Measurements from ENCODE around the gene RMC1.
"Not testable (repeated sequence)": the region's sequence is repeated elsewhere in the genome, so short reads cannot be mapped to it uniquely, and the experiment has no call there.

Gene RMC1

DNA sequence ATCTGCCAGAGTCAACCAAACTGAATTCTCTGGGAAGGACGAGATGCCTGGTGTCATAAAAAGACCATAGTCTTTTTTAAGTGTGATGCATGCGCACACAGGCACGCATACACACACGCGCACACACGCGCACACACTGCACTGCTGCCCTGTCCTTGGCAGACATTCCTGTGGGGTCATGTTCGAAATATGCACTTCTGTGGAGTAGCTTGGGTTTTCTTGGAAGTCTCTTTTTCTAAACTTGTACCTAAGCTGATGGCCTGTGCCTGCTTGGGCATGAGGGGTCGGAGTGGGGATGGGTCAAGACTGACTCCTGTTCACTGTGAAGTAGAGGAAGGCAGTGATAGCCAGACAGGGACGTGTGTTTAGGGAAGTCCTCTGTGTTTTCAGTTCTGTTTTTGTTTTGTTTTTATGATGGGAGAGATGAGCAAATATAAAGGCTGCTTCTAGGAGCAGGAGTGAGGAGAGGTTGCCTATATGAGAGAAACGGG is 4.0 kb upstream of the RMC1 start:
- no peak for DNase-seq (ENCODE audit: insufficient read length)
- peak; percentile 61 for FAIRE-seq

DNA sequence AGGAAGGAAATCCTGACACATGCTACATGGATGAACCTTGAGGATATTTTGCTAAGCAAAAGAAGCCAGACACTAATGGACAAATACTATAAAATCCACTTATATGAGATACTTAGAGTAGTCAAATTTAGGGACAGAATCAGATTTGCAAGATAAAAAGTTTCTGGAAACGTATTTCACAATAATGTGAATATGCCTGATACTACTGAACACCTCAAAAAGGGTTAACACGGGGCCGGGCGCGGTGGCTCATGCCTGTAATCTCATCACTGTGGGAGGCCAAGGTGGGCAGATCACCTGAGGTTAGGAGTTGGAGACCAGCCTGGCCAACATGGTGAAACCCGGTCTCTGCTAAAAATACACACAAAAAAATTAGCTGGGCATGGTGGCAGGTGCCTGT is 1.7 kb upstream of the RMC1 start:
- TF ChIP-seq TAF1 (IDR thresholded peaks at IDR 0.05; ENCODE audit: borderline replicate concordance, low read depth, low read length) (no peak), POLR2AphosphoS5 (IDR thresholded peaks at IDR 0.05; ENCODE audit: low read depth, low read length) (no peak)
- DNase-seq (ENCODE audit: insufficient read length): no peak
- FAIRE-seq: no peak

More for the DNA sequence above, 4.0 kb upstream of the RMC1 start:
- no peak for TF ChIP-seq TAF1 (IDR thresholded peaks at IDR 0.05; ENCODE audit: borderline replicate concordance, low read depth, low read length)
- no peak for TF ChIP-seq POLR2AphosphoS5 (IDR thresholded peaks at IDR 0.05; ENCODE audit: low read depth, low read length)
- no peak for TF ChIP-seq POLR2A (IDR thresholded peaks at IDR 0.05; ENCODE audit: low read depth, low read length)

DNA sequence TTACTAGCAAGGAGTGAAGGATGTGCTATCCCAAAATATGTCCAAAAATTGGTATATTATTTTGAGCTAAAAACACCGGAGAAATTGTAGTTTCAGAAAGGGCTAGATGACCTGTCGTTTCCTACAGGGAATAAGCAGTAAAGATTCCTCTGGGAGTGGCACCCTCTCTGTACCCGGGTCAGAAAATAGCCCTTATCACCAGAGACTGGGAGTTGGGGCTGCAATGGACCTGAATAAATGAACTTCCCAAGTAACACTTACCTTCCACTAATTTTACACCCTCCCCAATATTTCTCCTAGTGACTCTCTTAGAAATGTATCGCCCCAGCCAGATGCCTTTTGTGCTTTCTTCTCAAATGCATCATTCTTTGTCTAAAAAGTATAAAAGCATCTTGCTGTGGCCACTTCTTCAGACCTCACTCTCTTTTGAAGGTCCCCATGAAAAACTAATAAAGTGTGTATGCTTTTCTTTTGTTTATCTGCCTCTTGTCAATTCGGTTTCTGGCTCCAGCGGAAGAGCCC is 734 bp upstream of the RMC1 start:
- FAIRE-seq (no peak), DNase-seq (ENCODE audit: insufficient read length) (no peak)
- no peak for TF ChIP-seq POLR2AphosphoS5 (IDR thresholded peaks at IDR 0.05; ENCODE audit: low read depth, low read length)
- no peak for TF ChIP-seq POLR2A (IDR thresholded peaks at IDR 0.05; ENCODE audit: low read depth, low read length)
- no peak for TF ChIP-seq TAF1 (IDR thresholded peaks at IDR 0.05; ENCODE audit: borderline replicate concordance, low read depth, low read length)

DNA sequence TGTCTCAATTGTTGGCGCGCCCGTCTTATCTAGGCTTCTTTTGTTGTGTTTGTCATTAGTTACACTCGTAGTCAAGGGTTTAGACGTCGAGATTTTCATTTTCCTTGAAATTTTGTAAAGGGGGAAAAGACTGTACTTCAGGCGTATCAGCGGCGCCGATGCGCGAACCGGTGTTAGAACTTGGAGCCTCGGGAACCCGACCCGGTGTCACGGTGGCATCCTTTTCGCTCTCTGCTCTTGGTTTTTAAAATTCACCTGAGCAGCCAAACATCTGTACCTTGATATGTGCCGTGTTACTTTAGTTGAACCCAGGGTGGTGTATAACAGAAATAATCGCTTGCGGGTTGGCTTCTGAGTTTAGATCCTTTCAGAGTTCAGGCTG is 643 bp downstream of the RMC1 start:
- no peak for TF ChIP-seq POLR2AphosphoS5 (IDR thresholded peaks at IDR 0.05; ENCODE audit: low read depth, low read length)
- no peak for TF ChIP-seq TAF1 (IDR thresholded peaks at IDR 0.05; ENCODE audit: borderline replicate concordance, low read depth, low read length)
- no peak for TF ChIP-seq POLR2A (IDR thresholded peaks at IDR 0.05; ENCODE audit: low read depth, low read length)
- DNase-seq (ENCODE audit: insufficient read length) (no peak), FAIRE-seq (no peak)

DNA sequence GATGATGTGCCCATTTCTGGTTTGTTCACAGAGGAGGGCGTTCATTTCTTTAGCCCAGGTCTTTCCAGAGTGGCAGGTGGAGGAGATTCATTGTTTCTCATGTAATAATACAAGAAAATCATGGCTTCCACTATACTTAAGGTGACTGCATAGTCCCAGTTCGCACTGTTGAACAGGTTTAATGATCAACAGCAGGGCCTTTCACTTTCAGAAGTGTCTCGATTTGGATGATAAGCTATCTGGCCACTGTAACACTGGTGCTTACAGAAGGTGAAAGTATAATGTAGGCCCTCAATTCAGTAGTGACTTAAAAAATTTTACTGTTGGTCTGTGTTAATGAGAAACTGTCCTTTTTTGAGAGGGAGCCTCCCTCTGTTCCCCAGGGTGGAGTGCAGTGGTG is 1.4 kb downstream of the RMC1 start:
- no peak for TF ChIP-seq POLR2A (IDR thresholded peaks at IDR 0.05; ENCODE audit: low read depth, low read length)
- TF ChIP-seq POLR2AphosphoS5 (IDR thresholded peaks at IDR 0.05; ENCODE audit: low read depth, low read length): no peak
- TF ChIP-seq TAF1 (IDR thresholded peaks at IDR 0.05; ENCODE audit: borderline replicate concordance, low read depth, low read length): no peak
- DNase-seq (ENCODE audit: insufficient read length) (no peak), FAIRE-seq (peak; percentile 21)

DNA sequence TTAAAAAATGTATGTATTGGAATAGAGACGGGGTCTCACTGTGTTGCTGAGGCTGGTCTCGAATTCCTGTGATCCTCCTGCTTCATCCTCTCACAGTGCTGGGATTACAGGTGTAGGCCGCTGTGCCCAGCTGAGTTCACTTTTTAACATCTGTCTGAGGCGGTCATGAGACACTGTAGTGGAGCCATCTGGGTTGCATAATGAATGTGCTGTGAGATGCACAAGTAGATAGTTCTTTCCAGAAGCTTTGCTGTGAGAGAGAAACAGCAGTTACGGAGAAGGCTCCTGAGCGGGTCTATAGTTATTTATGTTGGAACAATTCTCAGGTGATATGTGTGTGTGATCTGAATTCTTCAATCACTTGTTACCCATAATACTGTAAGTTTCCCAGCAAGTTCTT is 3.1 kb downstream of the RMC1 start:
- no peak for DNase-seq (ENCODE audit: insufficient read length)
- no peak for FAIRE-seq
- TF ChIP-seq TAF1 (IDR thresholded peaks at IDR 0.05; ENCODE audit: borderline replicate concordance, low read depth, low read length) (no peak), POLR2AphosphoS5 (IDR thresholded peaks at IDR 0.05; ENCODE audit: low read depth, low read length) (no peak)

DNA sequence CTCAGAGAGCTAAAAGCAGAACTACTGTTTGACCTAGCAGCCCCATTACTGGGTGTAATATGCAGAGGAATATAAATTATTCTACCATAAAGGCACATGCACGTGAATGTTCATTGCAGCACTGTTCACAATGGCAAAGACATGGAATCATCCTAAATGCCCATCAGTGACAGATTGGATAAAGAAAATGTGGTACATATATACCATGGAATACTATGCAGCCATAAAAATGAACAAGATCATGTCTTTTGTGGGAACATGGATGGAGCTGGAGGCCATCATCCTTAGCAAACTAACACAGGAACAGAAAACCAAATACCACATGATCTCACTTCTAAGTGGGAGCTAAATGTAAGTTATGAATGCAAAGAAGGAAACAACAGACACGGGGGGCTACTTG is 7.6 kb downstream of the RMC1 start:
- FAIRE-seq; DNase-seq (ENCODE audit: insufficient read length): not testable (repeated sequence)

DNA sequence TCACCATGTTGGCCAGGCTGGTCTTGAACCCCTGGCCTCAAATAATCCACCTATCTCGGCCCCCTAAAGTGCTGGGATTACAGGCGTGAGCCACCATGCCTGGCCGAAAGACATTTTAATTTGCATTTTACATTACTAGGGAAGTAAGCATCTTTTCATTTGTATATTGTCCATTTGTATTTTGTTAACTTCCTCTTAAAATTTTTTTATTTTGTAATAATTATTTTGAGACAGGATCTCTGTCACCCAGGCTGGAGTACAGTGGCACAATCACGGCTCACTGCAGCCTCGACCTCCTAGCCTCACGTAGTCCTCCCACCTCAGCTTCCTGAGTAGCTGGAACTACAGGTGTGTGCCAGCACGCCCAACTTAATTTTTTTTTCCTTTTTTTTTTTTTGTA is 8.9 kb downstream of the RMC1 start:
- FAIRE-seq: not testable (repeated sequence)

DNA sequence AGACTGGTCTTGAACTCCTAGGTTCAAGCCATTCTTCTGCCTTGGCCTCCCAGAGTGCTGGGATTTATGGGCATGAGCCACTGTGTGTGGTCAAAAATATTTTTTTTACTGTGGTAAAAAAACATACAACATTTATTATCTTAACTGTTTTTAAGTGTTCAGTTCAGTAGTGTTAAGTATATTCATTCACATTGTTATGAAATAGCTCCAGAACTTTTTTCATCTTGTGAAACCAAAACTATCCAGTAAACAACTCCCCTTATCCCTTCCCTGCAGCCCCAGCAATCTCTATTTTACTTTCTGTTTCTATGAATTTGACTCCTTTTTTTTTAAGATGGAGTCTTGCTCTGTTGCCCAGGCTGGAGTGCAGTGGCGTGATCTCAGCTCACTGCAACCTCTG is 9.3 kb downstream of the RMC1 start:
- DNase-seq (ENCODE audit: insufficient read length): no peak
- FAIRE-seq: no peak
- no peak for TF ChIP-seq POLR2AphosphoS5 (IDR thresholded peaks at IDR 0.05; ENCODE audit: low read depth, low read length)

More for the DNA sequence above, 8.9 kb downstream of the RMC1 start:
- not testable (repeated sequence) for DNase-seq (ENCODE audit: insufficient read length)

DNA sequence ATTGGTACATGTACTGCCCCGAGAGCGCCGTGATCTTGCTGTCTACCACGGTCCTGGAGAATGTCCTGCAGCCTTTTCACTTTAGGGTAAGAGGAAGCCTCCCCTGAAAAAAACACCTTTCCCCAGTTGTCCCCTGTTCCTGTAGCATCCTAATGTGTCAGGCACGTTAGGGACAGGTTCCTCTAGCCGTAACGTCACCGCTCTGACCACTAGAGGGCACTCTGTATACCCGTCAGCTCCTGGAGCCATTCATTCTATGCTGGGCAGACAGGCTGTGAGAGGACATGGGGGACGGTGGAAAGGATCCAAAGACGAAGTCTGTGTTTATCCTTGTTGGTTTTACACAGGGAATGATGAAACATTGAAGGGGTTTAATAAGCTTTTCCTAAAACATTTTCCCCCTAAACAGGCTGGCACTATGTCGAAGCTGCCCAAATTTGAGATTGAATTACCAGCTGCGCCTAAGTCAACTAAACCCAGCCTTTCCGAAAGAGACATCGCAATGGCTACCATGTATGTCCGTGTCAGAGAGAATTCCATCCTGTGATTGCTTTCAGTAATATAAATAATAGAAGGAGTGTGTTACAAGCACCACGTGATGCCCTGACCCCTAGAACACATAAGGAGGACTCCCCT is 12.7 kb downstream of the RMC1 start:
- TF ChIP-seq POLR2AphosphoS5 (IDR thresholded peaks at IDR 0.05; ENCODE audit: low read depth, low read length) (no peak), POLR2A (IDR thresholded peaks at IDR 0.05; ENCODE audit: low read depth, low read length) (no peak), TAF1 (IDR thresholded peaks at IDR 0.05; ENCODE audit: borderline replicate concordance, low read depth, low read length) (no peak)
- DNase-seq (ENCODE audit: insufficient read length): peak; percentile 52
- peak; percentile 88 for FAIRE-seq

DNA sequence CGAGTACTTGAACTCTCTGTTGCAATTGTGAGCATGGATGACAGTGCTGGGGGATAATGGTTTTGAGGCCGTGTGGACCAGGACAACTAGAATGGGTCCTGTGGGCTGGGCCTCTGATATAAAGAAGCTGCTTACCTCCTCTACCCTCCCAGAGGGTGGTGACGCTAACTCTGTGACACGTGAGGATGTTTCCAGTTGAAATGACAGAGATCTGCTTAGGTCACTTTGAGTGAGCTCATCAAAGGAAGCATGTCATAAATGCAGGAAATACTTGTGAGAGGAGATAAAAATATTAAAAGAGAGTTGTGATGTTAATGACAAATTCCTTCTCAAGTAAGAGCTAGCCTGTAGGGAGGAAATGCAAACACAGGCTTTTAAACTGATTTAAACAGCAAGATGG is 16.4 kb downstream of the RMC1 start:
- FAIRE-seq (no peak), DNase-seq (ENCODE audit: insufficient read length) (no peak)
- TF ChIP-seq POLR2A (IDR thresholded peaks at IDR 0.05; ENCODE audit: low read depth, low read length) (no peak), TAF1 (IDR thresholded peaks at IDR 0.05; ENCODE audit: borderline replicate concordance, low read depth, low read length) (no peak), POLR2AphosphoS5 (IDR thresholded peaks at IDR 0.05; ENCODE audit: low read depth, low read length) (no peak)

DNA sequence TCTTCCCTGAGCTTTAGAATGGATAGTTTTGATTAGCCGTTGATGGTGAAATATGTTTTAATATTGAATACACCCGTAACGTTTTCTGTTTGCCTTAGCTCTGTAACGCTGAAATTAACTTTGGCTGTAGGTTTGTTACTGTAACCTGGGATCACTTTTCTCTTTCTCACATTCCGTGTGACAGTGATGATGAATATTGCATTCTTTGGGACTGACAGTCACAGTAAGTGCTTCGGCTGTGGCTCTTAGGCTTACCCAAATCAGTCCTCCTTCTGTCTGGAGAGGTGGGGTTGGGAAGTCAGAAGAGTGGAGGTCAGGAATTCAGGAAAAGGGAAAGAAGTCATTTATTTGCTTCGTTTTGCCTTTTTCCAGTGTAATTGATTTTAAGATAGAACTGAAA is 18.0 kb downstream of the RMC1 start:
- TF ChIP-seq TAF1 (IDR thresholded peaks at IDR 0.05; ENCODE audit: borderline replicate concordance, low read depth, low read length) (no peak), POLR2AphosphoS5 (IDR thresholded peaks at IDR 0.05; ENCODE audit: low read depth, low read length) (no peak), POLR2A (IDR thresholded peaks at IDR 0.05; ENCODE audit: low read depth, low read length) (no peak)
- no peak for DNase-seq (ENCODE audit: insufficient read length)
- no peak for FAIRE-seq

DNA sequence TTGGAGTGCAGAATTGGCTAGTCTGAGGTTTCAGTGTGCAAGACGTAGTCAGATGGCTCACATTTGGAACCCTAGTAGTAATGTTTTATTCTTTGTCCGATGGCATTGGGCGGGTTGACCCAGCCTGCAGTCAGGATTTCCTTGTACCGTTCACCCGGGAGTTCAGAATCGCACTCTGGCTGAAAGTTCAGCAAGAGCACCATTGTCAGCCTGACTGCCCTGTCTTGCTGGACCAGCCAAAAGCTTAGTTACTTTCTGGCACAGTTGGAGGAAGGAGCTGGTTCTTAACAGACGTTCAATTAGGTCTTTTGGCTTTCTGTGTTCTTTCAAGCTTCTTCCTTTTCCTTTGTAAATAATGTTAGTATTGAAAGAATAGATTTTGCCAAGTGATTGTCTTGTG is 18.6 kb downstream of the RMC1 start:
- FAIRE-seq (no peak), DNase-seq (ENCODE audit: insufficient read length) (no peak)
- no peak for TF ChIP-seq TAF1 (IDR thresholded peaks at IDR 0.05; ENCODE audit: borderline replicate concordance, low read depth, low read length)
- no peak for TF ChIP-seq POLR2A (IDR thresholded peaks at IDR 0.05; ENCODE audit: low read depth, low read length)

Measured in GM12892 (cell line).